ENCODE data around the gene YPEL5.

Gene YPEL5

DNA sequence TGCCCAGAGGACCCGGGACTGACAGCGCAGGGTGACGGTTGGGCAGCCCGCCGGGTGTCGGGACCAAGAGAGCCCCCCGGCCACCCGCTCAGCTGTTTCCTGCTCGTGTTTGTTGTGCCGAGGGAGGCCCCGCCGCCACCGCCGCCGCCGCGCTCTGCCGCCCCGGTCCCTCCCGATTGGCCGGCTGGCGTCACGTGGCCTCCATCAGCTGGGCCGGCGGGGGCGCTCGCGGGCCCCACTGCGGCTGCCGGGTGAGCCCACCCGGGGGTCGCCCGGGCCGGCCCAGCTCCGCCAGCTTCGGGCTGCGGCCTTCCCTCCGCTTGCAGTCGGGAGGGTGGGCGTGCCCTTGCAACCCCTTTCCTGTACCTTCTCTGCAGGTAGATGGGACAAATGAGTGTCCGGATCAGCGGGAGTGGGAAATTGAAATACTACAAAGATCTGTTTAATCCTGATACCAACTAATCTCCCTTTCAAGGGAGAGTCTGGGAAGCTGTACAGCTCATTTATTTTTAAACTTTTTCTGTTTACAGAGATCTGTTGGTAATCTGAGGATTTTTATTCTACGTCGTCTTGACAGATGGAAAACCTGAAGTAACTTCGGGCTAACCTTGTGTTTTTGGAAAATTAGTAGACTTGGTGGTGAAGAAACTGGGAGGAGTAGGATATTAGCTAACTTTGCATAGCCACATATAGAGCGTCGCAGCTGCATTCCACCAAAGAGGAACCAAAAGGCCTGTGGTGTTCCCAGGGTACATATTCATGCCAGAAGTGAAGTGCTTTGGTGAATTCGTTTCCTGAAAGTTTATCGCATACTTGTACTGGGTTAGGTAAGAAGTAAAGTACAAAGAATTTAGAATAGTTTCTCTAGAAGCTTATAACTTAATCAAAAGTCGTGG is 1.2 kb downstream of the YPEL5 start:
- DNase-seq (ENCODE audit: low spot score), result peak; percentile 89
- in situ Hi-C loops (cut with MboI; ENCODE audit: low sequenced_read_pairs, unreplicated experiment), result no loop called here
- TF ChIP-seq, protein P1, sequence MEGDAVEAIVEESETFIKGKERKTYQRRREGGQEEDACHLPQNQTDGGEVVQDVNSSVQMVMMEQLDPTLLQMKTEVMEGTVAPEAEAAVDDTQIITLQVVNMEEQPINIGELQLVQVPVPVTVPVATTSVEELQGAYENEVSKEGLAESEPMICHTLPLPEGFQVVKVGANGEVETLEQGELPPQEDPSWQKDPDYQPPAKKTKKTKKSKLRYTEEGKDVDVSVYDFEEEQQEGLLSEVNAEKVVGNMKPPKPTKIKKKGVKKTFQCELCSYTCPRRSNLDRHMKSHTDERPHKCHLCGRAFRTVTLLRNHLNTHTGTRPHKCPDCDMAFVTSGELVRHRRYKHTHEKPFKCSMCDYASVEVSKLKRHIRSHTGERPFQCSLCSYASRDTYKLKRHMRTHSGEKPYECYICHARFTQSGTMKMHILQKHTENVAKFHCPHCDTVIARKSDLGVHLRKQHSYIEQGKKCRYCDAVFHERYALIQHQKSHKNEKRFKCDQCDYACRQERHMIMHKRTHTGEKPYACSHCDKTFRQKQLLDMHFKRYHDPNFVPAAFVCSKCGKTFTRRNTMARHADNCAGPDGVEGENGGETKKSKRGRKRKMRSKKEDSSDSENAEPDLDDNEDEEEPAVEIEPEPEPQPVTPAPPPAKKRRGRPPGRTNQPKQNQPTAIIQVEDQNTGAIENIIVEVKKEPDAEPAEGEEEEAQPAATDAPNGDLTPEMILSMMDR (IDR thresholded peaks at IDR 0.05; ENCODE audit: borderline replicate concordance, control extremely low read depth, extremely low read depth, insufficient read depth, missing control alignments), result peak; percentile 58

DNA sequence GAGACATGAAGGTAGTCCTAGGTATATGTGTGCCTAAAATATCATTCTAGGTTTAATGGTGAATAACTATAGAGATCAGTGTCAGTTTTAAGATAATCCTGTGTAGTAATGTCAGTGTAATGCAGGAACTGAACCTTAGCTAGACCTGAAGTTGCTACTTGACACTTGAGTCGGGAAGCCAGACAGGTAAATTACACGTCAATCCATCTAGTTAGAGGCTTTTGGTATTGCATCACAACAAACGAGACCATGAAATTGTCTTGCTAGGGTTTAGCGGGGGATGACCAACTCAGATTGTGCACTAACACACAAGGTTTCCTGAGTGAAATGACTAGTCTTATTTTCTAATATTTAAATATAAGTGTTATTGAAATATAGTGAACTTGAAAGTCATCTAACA is 2.0 kb downstream of the YPEL5 start:
- no peak for DNase-seq (ENCODE audit: low spot score)
- TF ChIP-seq, protein P1 (IDR thresholded peaks at IDR 0.05; ENCODE audit: borderline replicate concordance, control extremely low read depth, extremely low read depth, insufficient read depth, missing control alignments), result no peak
- in situ Hi-C loops (cut with MboI; ENCODE audit: low sequenced_read_pairs, unreplicated experiment), result no loop called here

DNA sequence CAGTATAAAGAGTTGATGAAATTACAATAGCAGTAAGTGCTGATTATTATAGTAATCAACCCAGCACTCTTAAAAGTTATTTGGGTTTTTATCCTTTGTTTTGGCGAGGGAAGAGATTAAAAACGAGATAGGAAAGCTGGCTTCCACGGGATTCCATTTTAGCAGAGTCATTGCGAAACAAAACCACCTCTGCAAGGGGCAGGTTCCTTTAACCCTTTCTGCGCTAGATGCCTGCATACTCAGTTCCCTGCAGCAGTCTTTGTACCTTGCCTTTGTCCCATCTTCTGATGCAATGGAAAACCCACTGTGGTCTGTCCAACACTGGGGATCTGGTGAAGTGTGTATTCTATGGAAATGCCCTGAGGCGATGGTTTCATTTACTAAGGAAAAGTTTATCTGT is 2.7 kb downstream of the YPEL5 start:
- DNase-seq (ENCODE audit: low spot score), result no peak
- TF ChIP-seq, protein P1 (IDR thresholded peaks at IDR 0.05; ENCODE audit: borderline replicate concordance, control extremely low read depth, extremely low read depth, insufficient read depth, missing control alignments), result no peak
- in situ Hi-C loops (cut with MboI; ENCODE audit: low sequenced_read_pairs, unreplicated experiment), result no loop called here

DNA sequence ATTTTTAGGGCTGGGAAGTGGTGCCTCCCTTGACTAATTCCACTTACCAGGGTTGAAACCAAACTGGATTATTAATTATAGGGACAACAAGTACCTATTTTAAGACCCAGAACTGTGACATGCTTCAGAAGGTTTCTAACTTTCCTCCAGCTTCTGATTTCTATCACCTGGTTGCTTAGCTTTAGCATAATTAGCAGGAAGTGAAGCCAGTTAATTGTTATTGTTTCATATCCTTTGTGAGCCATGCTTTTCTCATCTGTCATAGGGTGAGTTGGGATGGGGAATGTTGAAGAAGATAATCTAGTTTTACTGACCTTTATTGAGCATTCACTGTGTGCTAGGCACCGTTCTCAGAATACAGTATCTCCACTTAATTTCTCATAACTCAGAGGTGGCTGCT is 3.2 kb downstream of the YPEL5 start:
- in situ Hi-C loops (cut with MboI; ENCODE audit: low sequenced_read_pairs, unreplicated experiment), result no loop called here
- TF ChIP-seq, protein P1 (IDR thresholded peaks at IDR 0.05; ENCODE audit: borderline replicate concordance, control extremely low read depth, extremely low read depth, insufficient read depth, missing control alignments), result no peak
- DNase-seq (ENCODE audit: low spot score), result no peak

DNA sequence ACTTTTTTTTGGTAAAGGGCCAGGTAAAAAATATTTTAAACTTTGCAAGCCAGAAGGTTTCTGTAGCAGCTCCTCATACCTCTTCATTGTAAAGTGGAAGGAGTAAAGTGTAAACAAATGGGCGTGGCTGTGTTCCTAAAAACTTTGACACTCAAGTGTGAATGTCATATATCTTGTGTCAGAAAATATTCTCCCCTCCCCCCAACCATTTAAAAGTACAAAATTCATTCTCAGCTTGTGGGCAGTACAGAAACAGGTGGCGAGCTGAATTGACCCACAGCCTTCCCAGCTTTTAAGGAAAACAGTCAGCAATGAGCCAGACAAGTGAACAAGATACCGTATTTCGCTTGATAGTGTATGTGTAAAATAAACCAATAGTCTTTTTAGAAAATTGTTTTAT is 4.0 kb downstream of the YPEL5 start:
- TF ChIP-seq, protein P1 (IDR thresholded peaks at IDR 0.05; ENCODE audit: borderline replicate concordance, control extremely low read depth, extremely low read depth, insufficient read depth, missing control alignments), result no peak
- no peak for DNase-seq (ENCODE audit: low spot score)
- in situ Hi-C loops (cut with MboI; ENCODE audit: low sequenced_read_pairs, unreplicated experiment), result no loop called here

DNA sequence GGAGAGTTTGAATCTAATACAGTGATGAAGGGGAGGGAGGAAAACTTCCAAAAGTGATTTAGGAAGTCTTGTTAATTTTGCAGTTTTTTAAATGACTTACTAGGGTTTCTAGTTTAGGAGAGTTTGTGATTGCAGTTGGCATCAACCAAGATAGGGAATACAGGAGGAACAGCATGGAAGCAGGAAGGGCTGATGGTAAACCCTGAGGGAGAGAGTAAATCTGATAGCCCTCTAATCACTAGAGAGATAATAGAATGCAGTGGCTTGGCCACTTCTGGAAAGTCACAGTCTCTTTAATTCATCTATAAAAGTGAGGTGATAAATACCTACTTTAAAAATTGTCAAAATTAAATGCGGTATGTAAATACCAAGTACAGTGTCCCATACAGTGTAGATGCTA is 5.6 kb downstream of the YPEL5 start:
- DNase-seq (ENCODE audit: low spot score), result no peak
- TF ChIP-seq, protein P1 (IDR thresholded peaks at IDR 0.05; ENCODE audit: borderline replicate concordance, control extremely low read depth, extremely low read depth, insufficient read depth, missing control alignments), result no peak
- in situ Hi-C loops (cut with MboI; ENCODE audit: low sequenced_read_pairs, unreplicated experiment), result no loop called here
